H1 (cell line): ENCODE measurements around the gene IVNS1ABP. TPM values are rescaled to one million over a fixed set of nuclear protein-coding genes. Genes with fewer than 3 reads are reported as not detected.

Experiments
- CTCF ChIA-PET: fragments of 300-600 bp; sonication (Branson Sonifier 250); formaldehyde crosslinking; loops from one replicate; lab custom pipeline; 2021; ENCODE audit not compliant: partially characterized antibody; lab: Charles Lee
- POLR2A ChIA-PET: fragments of 300-600 bp; sonication (Branson Sonifier 250); formaldehyde crosslinking; loops from one replicate; lab custom pipeline; 2021; ENCODE audit warnings: inconsistent platforms; ENCODE audit not compliant: partially characterized antibody; lab: Charles Lee
- DNase-seq, 2 experiments: peaks; one replicate each; pipeline versions ENCODE4 v3.0.0 to v3.0.0-alpha.2; 2010 to 2022; ENCODE audit warnings: low spot score in 2 of 2, low read depth in 1 of 2, mixed read lengths in 1 of 2
- FAIRE-seq: peaks from 2 replicates; lab custom pipeline; 2011; peaks lifted over from hg19 to GRCh38; lab: Jason Lieb, UNC
- H2AFZ ChIP-seq: 2 replicates; pipeline ENCODE4 v1.8.1; 2012; ENCODE audit warnings: low read length, inconsistent platforms
- H2AK5ac ChIP-seq: 2 replicates; pipeline ENCODE4 v1.6.1; 2013; ENCODE audit warnings: low read depth, low read length
- H2BK120ac ChIP-seq: replicated peaks from 2 replicates; pipeline ENCODE3; 2013; ENCODE audit warnings: low read depth, low read length, inconsistent platforms
- H2BK12ac ChIP-seq: 2 replicates; pipeline ENCODE4 v1.6.1; 2013; ENCODE audit warnings: low read depth, low read length
- H2BK15ac ChIP-seq: 2 replicates; pipeline ENCODE4 v1.6.1; 2013; ENCODE audit warnings: low read length
- H2BK20ac ChIP-seq: 2 replicates; pipeline ENCODE4 v1.6.1; 2013; ENCODE audit warnings: low read length
- H2BK5ac ChIP-seq: 2 replicates; pipeline ENCODE4 v1.6.1; 2013; ENCODE audit warnings: low read depth, low read length
- H3K14ac ChIP-seq: 2 replicates; pipeline ENCODE4 v1.6.1; 2013; ENCODE audit warnings: inconsistent platforms; ENCODE audit not compliant: insufficient read length
- H3K18ac ChIP-seq: 2 replicates; pipeline ENCODE4 v1.6.1; 2013; ENCODE audit warnings: low read length; ENCODE audit errors: extremely low read depth
- H3K23ac ChIP-seq: 2 replicates; pipeline ENCODE4 v1.6.1; 2013; ENCODE audit warnings: inconsistent platforms; ENCODE audit not compliant: insufficient read length
- H3K23me2 ChIP-seq: 2 replicates; pipeline ENCODE4 v1.6.1; 2013; ENCODE audit warnings: low read depth, low read length
- H3K27ac ChIP-seq: 2 replicates; pipeline ENCODE4 v1.6.1; 2011; ENCODE audit warnings: low read depth, low read length, inconsistent platforms
- H3K27me3 ChIP-seq, 4 experiments: replicated peaks in 1 of 4; 1 replicate in 1 of 4; 2 replicates in 3 of 4; pipeline versions ENCODE4 v1.6.1 to v1.8.1; 2011 to 2013; ENCODE audit warnings: low read length in 3 of 4, mild to moderate bottlenecking in 3 of 4, inconsistent platforms in 2 of 4, mixed read lengths in 2 of 4, moderate library complexity in 1 of 4; ENCODE audit not compliant: control insufficient read depth in 3 of 4, insufficient read depth in 3 of 4; ENCODE audit errors: extremely low read depth in 1 of 4
- H3K36me3 ChIP-seq, 4 experiments: 2 replicates each; pipeline versions ENCODE4 v1.6.1 to v1.8.1; 2011 to 2013; ENCODE audit warnings: mild to moderate bottlenecking in 4 of 4, low read length in 3 of 4, moderate library complexity in 2 of 4, control low read depth in 1 of 4, inconsistent platforms in 1 of 4; ENCODE audit not compliant: insufficient read depth in 4 of 4, control insufficient read depth in 2 of 4
- H3K4ac ChIP-seq: replicated peaks from 2 replicates; pipeline ENCODE3; 2013; ENCODE audit warnings: low read length, low read depth, mixed read lengths, inconsistent platforms; ENCODE audit not compliant: insufficient read length
- H3K4me1 ChIP-seq, 4 experiments: replicated peaks in 1 of 4; 1 replicate in 1 of 4; 2 replicates in 3 of 4; pipeline versions ENCODE4 v1.6.1 to v1.8.1; 2011 to 2013; ENCODE audit warnings: low read length in 3 of 4, inconsistent platforms in 2 of 4, mixed read lengths in 1 of 4; ENCODE audit not compliant: insufficient read depth in 4 of 4, control insufficient read depth in 3 of 4
- H3K4me2 ChIP-seq, 2 experiments: 2 replicates each; pipeline versions ENCODE4 v1.6.1 to v1.8.1; 2011 to 2013; ENCODE audit warnings: low read depth in 2 of 2, low read length in 2 of 2, control low read depth in 1 of 2, inconsistent platforms in 1 of 2, mild to moderate bottlenecking in 1 of 2; ENCODE audit not compliant: insufficient read depth in 1 of 2
- H3K4me3 ChIP-seq, 4 experiments: fragments of 200-600, 300-600 bp in 1 of 4; sonication (generic), shearing (Covaris generic), sonication (Bioruptor Twin) in 1 of 4; 2 replicates each; pipeline versions ENCODE4 v1.5.1 to v1.8.1; 2011 to 2016; ENCODE audit warnings: low read length in 4 of 4, low read depth in 3 of 4, control low read depth in 2 of 4, inconsistent platforms in 2 of 4, mild to moderate bottlenecking in 2 of 4, mixed read lengths in 1 of 4, moderate library complexity in 1 of 4; ENCODE audit not compliant: insufficient read depth in 2 of 4; ENCODE audit errors: extremely low read depth in 1 of 4
- H3K56ac ChIP-seq: replicated peaks from 2 replicates; pipeline ENCODE3; 2013; ENCODE audit warnings: low read depth, mild to moderate bottlenecking, mixed read lengths, low read length, inconsistent platforms; ENCODE audit not compliant: insufficient read length
- H3K79me1 ChIP-seq: 2 replicates; pipeline ENCODE4 v1.6.1; 2013; ENCODE audit warnings: low read depth, low read length, control low read depth
- H3K79me2 ChIP-seq, 2 experiments: 2 replicates each; pipeline versions ENCODE4 v1.6.1 to v1.8.1; 2012 to 2013; ENCODE audit warnings: low read length in 2 of 2, mild to moderate bottlenecking in 2 of 2, inconsistent platforms in 1 of 2; ENCODE audit not compliant: insufficient read depth in 2 of 2, control insufficient read depth in 1 of 2
- H3K9ac ChIP-seq, 4 experiments: replicated peaks in 1 of 4; 1 replicate in 1 of 4; 2 replicates in 3 of 4; pipeline versions ENCODE4 v1.6.1 to v1.8.1; 2011 to 2013; ENCODE audit warnings: low read depth in 3 of 4, low read length in 3 of 4, control low read depth in 2 of 4, mild to moderate bottlenecking in 2 of 4, moderate library complexity in 2 of 4, inconsistent platforms in 1 of 4; ENCODE audit errors: extremely low read depth in 1 of 4
- H3K9me3 ChIP-seq, 2 experiments: 2 replicates each; pipeline versions ENCODE4 v1.6.1 to v1.8.1; 2012 to 2013; ENCODE audit warnings: mild to moderate bottlenecking in 2 of 2, moderate library complexity in 2 of 2, control low read depth in 1 of 2, inconsistent platforms in 1 of 2, low read depth in 1 of 2, low read length in 1 of 2, mixed read lengths in 1 of 2; ENCODE audit not compliant: insufficient read depth in 2 of 2
- H4K20me1 ChIP-seq, 2 experiments: replicated peaks in 1 of 2; 2 replicates each; pipeline versions ENCODE3 to v1.8.1; 2011 to 2013; ENCODE audit warnings: inconsistent platforms in 2 of 2, low read length in 2 of 2, mild to moderate bottlenecking in 1 of 2; ENCODE audit not compliant: insufficient read depth in 2 of 2, control insufficient read depth in 1 of 2
- H4K5ac ChIP-seq: 2 replicates; pipeline ENCODE4 v1.6.1; 2013; ENCODE audit warnings: low read length, low read depth, mixed read lengths, inconsistent platforms; ENCODE audit not compliant: insufficient read length
- H4K8ac ChIP-seq: 2 replicates; pipeline ENCODE4 v1.8.0; 2013; ENCODE audit warnings: mild to moderate bottlenecking, moderate library complexity, low read length, inconsistent platforms; ENCODE audit not compliant: insufficient read depth; ENCODE audit errors: extremely low read depth
- H4K91ac ChIP-seq: replicated peaks from 2 replicates; pipeline ENCODE3; 2013; ENCODE audit warnings: low read length, mixed read lengths, inconsistent platforms; ENCODE audit not compliant: insufficient read length
- E2F6 ChIP-seq: IDR thresholded peaks from 2 replicates; pipeline ENCODE4 v1.6.1; 2012; ENCODE audit warnings: inconsistent platforms
- FOSL1 ChIP-seq: IDR thresholded peaks from 2 replicates; pipeline ENCODE4 v1.6.1; 2011; ENCODE audit warnings: mild to moderate bottlenecking, low read depth, low read length, moderate library complexity; ENCODE audit not compliant: insufficient read depth
- GTF2F1 ChIP-seq: IDR thresholded peaks from 2 replicates; pipeline ENCODE4 v1.6.1; 2012; ENCODE audit warnings: low read depth, low read length, improper control_type of control experiment, borderline replicate concordance
- JUND ChIP-seq: IDR thresholded peaks from 2 replicates; pipeline ENCODE4 v1.6.1; 2011; ENCODE audit warnings: mild to moderate bottlenecking, improper control_type of control experiment, low read length
- POLR2A ChIP-seq, 2 experiments: IDR thresholded peaks; 1 replicate in 1 of 2; 2 replicates in 1 of 2; pipeline ENCODE4 v1.6.1; 2011; ENCODE audit warnings: low read depth in 2 of 2, low read length in 2 of 2, mild to moderate bottlenecking in 2 of 2; ENCODE audit errors: control extremely low read depth in 1 of 2
- YY1 ChIP-seq: IDR thresholded peaks from 2 replicates; pipeline ENCODE4 v1.6.1; 2011; ENCODE audit warnings: low read depth, mild to moderate bottlenecking, low read length
- WGBS, 2 experiments: shearing (Covaris generic) in 1 of 2; methylation state at CpG; one replicate each; pipeline versions ENCODE4 v1.1.6 to v1.1.7; 2013 to 2015; ENCODE audit warnings: low lambda C conversion rate in 2 of 2, mixed read lengths in 2 of 2, inconsistent platforms in 1 of 2, low coverage in 1 of 2, missing lambda C conversion rate in 1 of 2; ENCODE audit not compliant: insufficient replicate concordance in 2 of 2, insufficient coverage in 1 of 2, insufficient read length in 1 of 2; ENCODE audit errors: extremely low coverage in 1 of 2, missing lambda C conversion rate in 1 of 2; 5-methylcytosine and 5-hydroxymethylcytosine counted together
- polyA plus RNA-seq, 7 experiments: library from polyadenylated mRNA; depleted of rRNA in 3 of 7; stranded (reverse) in 5 of 7; unstranded in 2 of 7; fragments of >200 nt in 5 of 7; fragments of 200-250 nt in 2 of 7; gene quantifications; 1 replicate in 5 of 7; 2 replicates in 1 of 7; 4 replicates in 1 of 7; pipeline versions ENCODE4 v1.2.1 to v1.2.3, GENCODE V29; 2011 to 2013; ENCODE audit warnings: missing spikeins in 2 of 7, mixed read lengths in 2 of 7
- total RNA-seq: library from RNA; stranded (reverse); fragmentation: NEBNext Ultra II Directional; extraction: Animal tissue kit (Norgen Biotek cat#: 25700); gene quantifications from 2 replicates; pipeline ENCODE4 v1.2.1, GENCODE V29; 2021

The IVNS1ABP gene
- total and polyA plus RNA-seq, 2 of the 8 experiments (the other 6 are each of a cell fraction or from before 2014, with no cell fraction given), result 65.9 to 189 TPM

DNA sequence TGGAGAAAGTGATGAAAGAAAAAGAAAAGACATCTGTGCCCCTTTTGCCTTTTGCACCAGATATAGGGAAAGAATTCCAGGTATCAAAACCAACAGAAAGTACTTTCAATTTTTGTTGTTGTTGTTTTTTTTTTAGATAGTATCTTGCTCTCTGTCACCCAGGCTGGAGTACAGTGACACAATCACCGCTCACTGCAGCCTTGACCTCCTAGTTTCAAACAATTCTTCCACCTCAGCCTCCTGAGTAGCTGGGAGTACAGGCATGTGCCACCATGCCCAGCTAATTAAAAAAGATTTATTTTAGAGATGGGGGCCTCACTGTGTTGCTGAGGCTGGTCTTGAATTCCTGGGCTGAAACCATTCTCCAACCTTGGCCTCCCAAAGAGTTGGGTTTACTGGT lies 31.3 kb upstream of the IVNS1ABP start:
- Histone ChIP-seq H3K79me1 (no peaks in the 10 kb centered on the region), H3K4ac (no peak overlapping the region), H3K9me3 (no peaks in the 10 kb centered on the region), H4K91ac (no peak overlapping the region), H3K4me2 (no peak overlapping the region), H2AK5ac (no peak overlapping the region), H3K9ac (no peak overlapping the region), H3K27me3 (no peaks in the 10 kb centered on the region)
- POLR2A ChIA-PET, result no interaction called here
- TF ChIP-seq YY1 (no peak), FOSL1 (no peak), JUND (no peak), POLR2A (IDR thresholded peaks at IDR 0.05; ENCODE audit: control extremely low read depth in 1 of 2, low read depth in 2 of 2, low read length in 2 of 2) (no peak), GTF2F1 (no peak), E2F6 (no peak)
- TF ChIP-seq, all 59 proteins: peak for 0
- H3K14ac ChIP-seq, result no peak overlapping the region
- no peak overlapping the region for H2BK15ac ChIP-seq
- H2AFZ ChIP-seq, result no peak overlapping the region
- no peak overlapping the region for H4K5ac ChIP-seq
- H3K4me1 ChIP-seq, result no peaks in the 10 kb centered on the region
- no peak for DNase-seq
- no peak overlapping the region for H3K23ac ChIP-seq
- no peak overlapping the region for H4K8ac ChIP-seq
- H2BK12ac ChIP-seq, result no peak overlapping the region
- no peak overlapping the region for H2BK120ac ChIP-seq
- H3K27ac ChIP-seq, result no peak overlapping the region
- H3K23me2 ChIP-seq, result no peaks in the 10 kb centered on the region
- H3K36me3 ChIP-seq, result no peaks in the 10 kb centered on the region
- H3K4me3 ChIP-seq, result no peak overlapping the region
- CTCF ChIA-PET, result no interaction called here
- no peaks in the 10 kb centered on the region for H4K20me1 ChIP-seq
- H2BK20ac ChIP-seq, result no peak overlapping the region
- no peak for FAIRE-seq
- no peak overlapping the region for H2BK5ac ChIP-seq
- H3K56ac ChIP-seq, result no peak overlapping the region
- no peaks in the 10 kb centered on the region for H3K79me2 ChIP-seq
- WGBS, 2 experiments, result 82% methylated on average over 1 of the region's 1 CpG; no CpG with 5 or more reads in 1 of the 2 experiments
- H3K18ac ChIP-seq, result no peak overlapping the region
